Umbilical cord (tissue), 2 donors: ENCODE data around the gene PMS1. TPM values are rescaled to one million over a fixed set of nuclear protein-coding genes. Genes with fewer than 3 reads are reported as not detected.
"Not testable (repeated sequence)": the region's sequence is repeated elsewhere in the genome, so short reads cannot be mapped to it uniquely, and the experiment has no call there.

Source experiments
- DNase-seq: peaks from one replicate; pipeline ENCODE4 v3.0.0-alpha.2; 2015; ENCODE audit warnings: low spot score
- total RNA-seq: library from RNA; depleted of rRNA; stranded (reverse); fragments of >200 nt; gene quantifications from one replicate; pipeline ENCODE4 v1.2.3, GENCODE V29; 2014; ENCODE audit warnings: low replicate concordance; ENCODE audit not compliant: insufficient read depth

The PMS1 gene
- total RNA-seq, 1 donor from 2014 or later: 33.9 TPM

- no peak for DNase-seq
Observed at GRCh38 chr2:189818249-189819038, 34.2 kb downstream of the PMS1 start.

- no peak for DNase-seq
Observed at GRCh38 chr2:189819297-189819704, 35.1 kb downstream of the PMS1 start.

DNA sequence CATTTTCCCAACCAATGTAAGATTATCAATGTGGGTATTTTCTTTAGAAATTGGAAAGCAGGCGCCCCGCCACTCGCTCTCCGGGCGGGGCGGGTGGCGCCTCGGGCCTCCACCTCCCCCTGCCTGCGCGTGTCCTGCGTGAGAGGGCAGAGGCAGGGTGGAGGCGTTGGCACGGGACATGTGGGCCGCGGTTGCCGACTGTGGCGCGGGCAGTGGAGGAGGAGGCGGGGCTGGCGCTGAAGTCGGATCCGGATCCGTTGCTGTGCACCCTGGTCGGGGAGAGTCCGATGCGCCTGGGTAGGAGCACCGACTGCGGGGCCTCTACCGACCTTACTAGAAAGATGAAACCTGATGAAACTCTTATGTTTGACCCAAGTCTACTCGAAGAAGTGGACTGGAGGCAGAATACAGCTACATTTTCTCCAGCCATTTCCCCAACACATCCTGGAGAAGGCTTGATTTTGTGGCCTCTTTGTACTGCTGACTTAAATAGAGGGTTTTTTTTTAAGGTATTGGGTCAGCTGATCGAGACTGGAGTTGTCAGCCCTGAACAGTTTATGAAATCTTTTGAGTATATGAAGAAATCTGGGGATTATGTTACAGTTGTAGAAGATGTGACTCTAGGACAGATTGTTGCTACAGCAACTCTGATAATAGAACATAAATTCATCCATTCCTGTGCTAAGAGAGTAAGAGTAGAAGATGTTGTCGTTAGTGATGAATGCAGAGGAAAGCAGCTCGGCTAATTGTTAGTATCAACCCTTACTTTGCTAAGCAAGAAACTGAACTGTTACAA is 37.9 kb downstream of the PMS1 start:
- DNase-seq: peak; percentile 42

DNA sequence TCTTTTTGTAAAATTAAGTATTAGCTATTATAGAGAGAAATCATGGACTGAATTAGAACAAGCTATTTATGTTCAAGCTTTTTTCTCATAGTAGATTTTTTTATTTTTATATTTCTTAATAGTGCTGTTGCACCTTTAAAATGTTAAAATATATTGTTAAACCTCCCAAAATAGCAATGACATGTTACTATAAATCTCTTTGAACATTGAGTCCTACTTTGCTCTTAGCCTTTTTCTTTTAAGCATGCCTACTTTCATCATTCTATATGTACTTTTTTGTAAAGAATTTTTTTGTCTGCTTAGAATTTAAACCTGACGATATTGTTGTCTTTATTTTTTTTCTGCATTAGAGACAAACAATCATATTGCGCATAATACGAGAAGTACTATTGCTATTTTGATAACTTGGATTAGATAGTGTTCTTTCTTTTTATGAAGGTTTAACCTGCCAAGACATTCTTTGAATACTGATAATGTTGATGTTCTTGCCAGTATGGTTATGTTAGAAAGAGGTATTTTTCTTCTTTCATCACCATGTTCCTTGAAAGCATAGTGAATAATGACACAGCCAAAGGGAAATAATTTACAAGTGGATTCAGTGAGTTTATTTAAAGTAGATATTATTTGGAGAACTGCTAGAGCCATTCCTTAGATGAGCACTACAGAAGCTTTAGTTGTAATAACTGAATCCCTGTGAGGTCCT is 40.6 kb downstream of the PMS1 start:
- no peak for DNase-seq

DNA sequence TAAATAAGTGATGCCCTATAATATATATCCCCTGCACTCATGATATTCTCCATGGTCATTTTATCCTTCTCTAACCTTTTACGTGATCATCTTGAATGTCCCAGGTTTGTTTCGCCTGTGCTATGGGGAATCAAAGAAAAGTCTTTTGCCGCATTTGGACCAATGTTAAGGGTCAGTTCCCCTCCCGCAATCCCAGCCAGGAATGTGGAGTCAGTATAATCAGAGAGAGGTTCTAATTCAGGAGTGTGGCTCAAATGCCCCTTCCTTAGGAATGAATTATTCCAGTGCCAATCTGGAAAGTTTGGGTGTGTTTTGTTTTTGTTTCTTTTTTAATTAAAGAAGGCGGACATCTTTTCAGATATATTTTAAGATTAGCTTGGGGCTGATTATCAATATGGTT is 41.8 kb downstream of the PMS1 start:
- DNase-seq: no peak

DNA sequence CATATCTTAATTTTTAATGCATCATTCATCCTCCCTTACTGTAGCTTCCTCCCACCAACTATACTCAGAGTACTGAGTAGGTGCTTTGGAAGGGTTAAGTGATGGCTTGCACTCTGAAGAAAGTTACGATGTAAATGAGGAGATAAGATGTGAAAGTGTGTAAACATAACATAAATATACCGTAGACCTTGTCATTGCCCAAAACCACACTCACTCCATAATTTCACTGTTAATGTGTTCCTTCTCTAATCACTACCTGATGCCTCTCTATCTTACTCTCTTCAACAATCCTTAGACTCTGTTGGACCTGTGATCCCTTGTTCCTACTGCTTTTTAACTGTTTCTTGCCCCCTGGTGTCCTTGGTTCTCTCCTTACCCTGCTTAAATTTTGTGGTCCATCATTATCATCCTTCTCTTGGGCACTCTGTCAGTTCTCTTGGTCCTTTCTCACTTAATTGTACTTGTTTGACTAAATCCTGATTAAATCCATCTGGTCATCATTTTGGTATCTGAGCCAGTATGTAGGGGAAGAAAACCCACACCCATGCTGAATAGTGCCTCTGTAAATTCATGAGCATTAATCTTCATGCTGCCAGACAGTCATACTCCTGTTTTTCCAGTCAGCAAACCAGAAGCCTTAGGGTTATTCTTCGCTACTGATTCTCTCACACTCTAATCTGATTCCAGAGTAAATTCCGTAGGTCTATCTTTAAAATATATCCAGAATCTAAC is 45.0 kb downstream of the PMS1 start:
- peak; percentile 38 for DNase-seq

GRCh38 chr2:189830510-189830909 is 46.3 kb downstream of the PMS1 start:
- DNase-seq: no peak

GRCh38 chr2:189834059-189834458 is 49.8 kb downstream of the PMS1 start:
- DNase-seq: no peak

- not testable (repeated sequence) for DNase-seq
Observed at GRCh38 chr2:189834642-189835041, 50.4 kb downstream of the PMS1 start.

DNA sequence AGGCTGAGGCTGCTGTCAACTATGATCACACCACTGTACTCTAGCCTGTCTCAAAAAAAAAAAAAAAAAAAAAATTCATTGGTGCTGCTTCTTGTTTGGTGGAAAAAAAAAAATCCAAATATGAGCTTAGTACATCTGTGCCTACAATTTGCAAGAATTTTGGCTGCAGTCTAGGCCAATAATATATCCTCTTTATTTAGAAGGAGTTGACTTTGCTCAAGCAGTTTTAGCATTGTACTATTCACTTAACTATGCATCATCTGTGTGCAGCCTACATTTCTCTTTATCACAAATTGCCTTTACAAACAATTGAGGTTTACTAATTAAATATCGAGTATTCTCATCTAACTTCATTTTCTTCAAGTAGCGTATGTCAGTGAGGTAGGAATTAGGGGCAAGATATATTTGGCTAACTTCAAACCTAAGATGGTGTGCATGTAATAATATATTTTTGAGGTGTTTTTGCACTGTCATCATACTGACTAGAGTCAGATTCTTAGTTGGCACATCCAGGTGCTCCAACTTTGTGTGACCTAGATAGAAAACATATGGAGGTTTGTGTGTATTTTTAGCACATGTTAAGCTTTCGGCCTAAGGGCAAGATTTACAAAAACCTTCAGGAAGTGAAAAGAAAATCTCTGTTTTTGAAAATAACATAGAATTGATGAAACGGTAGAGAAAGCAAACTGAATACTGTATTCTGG is 51.8 kb downstream of the PMS1 start:
- DNase-seq: no peak

DNA sequence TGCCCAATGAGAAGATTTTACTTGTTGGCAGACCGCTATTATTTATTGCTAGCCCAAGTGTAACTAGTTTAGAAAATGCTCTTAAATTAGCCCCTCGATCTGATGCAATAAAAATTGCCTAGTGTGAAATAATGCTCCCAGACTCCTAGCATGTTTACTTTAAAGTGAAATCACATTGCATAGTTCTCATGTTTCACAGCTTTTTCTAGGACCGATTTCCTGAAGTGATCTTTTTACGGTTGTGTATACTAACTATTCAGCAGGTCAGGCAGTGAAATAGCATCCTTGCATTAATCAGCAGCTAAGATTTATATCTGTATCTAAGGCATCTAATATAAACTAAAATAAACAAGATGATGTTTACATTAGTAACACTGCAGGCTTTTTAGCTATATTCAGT is 52.4 kb downstream of the PMS1 start:
- no peak for DNase-seq

- no peak for DNase-seq
Observed at GRCh38 chr2:189837326-189837725, 53.1 kb downstream of the PMS1 start.

GRCh38 chr2:189841019-189841418 is 56.8 kb downstream of the PMS1 start:
- no peak for DNase-seq

- DNase-seq: no peak
Observed at GRCh38 chr2:189848276-189848675, 64.0 kb downstream of the PMS1 start.

DNA sequence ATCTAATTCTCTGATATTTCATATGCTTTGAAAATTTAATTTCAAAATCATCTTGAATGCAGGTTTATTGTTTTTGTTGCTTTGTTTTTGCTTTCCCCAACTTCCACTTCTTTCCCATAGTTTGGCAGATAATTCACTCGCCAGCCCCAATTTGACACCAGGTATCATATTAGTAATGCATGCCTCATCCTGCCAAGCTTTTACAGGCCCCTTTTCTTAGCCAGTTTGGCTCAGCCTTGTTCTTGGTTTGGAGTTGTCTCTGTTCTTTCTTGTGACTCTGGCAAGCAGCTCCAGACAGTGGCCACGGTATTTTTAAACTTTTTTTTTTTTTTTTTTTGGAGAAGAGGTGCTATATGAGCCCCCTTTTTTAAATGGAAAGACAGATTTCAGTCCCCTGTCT is 65.3 kb downstream of the PMS1 start:
- DNase-seq: no peak

DNA sequence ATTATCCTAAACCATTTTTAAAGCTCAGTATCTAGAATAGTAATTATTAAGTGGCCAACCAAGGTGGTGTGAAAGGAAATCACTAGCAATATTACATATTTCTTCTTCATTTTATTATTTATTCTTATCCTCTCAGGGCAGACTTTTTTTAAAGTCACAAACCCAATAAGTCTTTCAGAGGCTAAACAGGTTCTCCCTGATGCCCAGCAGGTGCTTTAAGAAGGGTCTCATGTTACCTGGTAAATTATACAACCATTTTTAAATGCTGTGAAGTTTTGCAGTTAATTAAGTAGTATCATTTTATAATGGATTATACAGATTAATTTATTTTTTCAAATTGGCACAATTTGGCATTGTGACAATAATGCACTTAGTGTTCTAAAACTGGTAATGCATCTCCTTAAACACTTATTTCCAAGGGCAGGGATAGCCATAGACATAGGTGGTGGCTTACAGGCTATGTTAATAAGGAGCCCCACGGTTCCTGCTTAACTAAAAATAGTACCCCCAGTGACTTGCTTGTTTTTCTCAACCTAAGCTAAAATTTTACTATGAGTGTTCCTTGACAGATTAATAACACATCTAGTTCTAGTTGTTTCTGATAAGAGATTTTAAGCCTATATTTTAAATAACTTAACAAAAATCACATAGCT is 67.0 kb downstream of the PMS1 start:
- DNase-seq: no peak

GRCh38 chr2:189854187-189854586 is 69.9 kb downstream of the PMS1 start:
- no peak for DNase-seq

- DNase-seq: no peak
Observed at GRCh38 chr2:189854940-189855339, 70.7 kb downstream of the PMS1 start.

GRCh38 chr2:189858291-189858690 is 74.0 kb downstream of the PMS1 start:
- DNase-seq: no peak

DNA sequence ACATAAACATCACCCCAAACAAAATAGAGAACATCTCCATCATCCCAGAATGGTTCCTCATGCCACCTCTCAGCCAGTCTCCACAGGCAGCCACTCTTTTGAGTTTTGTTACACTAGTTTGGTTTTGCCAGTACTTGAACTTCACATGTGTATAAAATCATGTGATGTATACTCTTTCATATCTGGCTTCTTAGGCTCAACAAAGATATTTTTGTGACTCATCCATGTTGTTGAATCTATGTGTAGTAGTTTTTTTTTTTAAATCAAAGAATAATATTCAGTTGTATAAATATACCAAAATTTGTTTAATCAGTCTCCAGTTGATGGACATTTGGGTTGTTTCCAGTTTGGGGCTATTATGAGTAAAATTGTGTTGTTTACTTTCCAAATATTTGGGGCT is 75.9 kb downstream of the PMS1 start:
- no peak for DNase-seq

- no peak for DNase-seq
Observed at GRCh38 chr2:189862751-189863150, 78.5 kb downstream of the PMS1 start.
